Smooth muscle cell (in vitro differentiated cells): Measurements from ENCODE around the gene PAPPA2. TPM values are rescaled to one million over a fixed set of nuclear protein-coding genes. Genes with fewer than 3 reads are reported as not detected.

Experiments
- DNase-seq: peaks from one replicate; lab custom pipeline; 2025; ENCODE audit not compliant: unreplicated experiment; lab: John Stamatoyannopoulos, UW
- H2AFZ ChIP-seq: fragments of 200-600 bp; sonication (generic); 2 replicates; pipeline ENCODE4 v1.6.0; 2016; ENCODE audit warnings: antibody characterized with exemption, low read depth, mild to moderate bottlenecking
- H3F3A ChIP-seq: fragments of 200-600 bp; sonication (generic); 2 replicates; pipeline ENCODE4 v1.6.0; 2017; ENCODE audit warnings: antibody characterized with exemption, low read depth
- H3K27ac ChIP-seq: fragments of 200-600 bp; sonication (generic); 2 replicates; pipeline ENCODE4 v1.5.1; 2016; ENCODE audit warnings: low read depth, mild to moderate bottlenecking
- H3K27me3 ChIP-seq: fragments of 200-600 bp; sonication (generic); 2 replicates; pipeline ENCODE4 v1.6.1; 2016; ENCODE audit warnings: low read depth, mild to moderate bottlenecking
- H3K36me3 ChIP-seq: fragments of 200-600 bp; sonication (generic); 2 replicates; pipeline ENCODE4 v1.5.1; 2016; ENCODE audit warnings: low read depth
- H3K4me1 ChIP-seq: fragments of 200-600 bp; sonication (generic); 2 replicates; pipeline ENCODE4 v1.5.1; 2016; ENCODE audit warnings: low read depth
- H3K4me2 ChIP-seq: fragments of 200-600 bp; sonication (generic); 2 replicates; pipeline ENCODE4 v1.6.0; 2016; ENCODE audit warnings: mild to moderate bottlenecking
- H3K4me3 ChIP-seq: fragments of 200-600 bp; sonication (generic); 2 replicates; pipeline ENCODE4 v1.5.1; 2016; ENCODE audit warnings: mild to moderate bottlenecking
- H3K79me2 ChIP-seq: fragments of 200-600 bp; sonication (generic); 2 replicates; pipeline ENCODE4 v1.6.0; 2016; ENCODE audit warnings: low read depth, mild to moderate bottlenecking
- H3K9ac ChIP-seq: fragments of 200-600 bp; sonication (generic); 2 replicates; pipeline ENCODE4 v1.6.0; 2016; ENCODE audit warnings: low read depth
- H3K9me3 ChIP-seq: fragments of 200-600 bp; sonication (generic); replicated peaks from 2 replicates; pipeline ENCODE4 v1.5.1; 2016; ENCODE audit warnings: low read depth
- H4K20me1 ChIP-seq: fragments of 200-600 bp; sonication (generic); 2 replicates; pipeline ENCODE4 v1.6.0; 2016; ENCODE audit warnings: low read depth
- CTCF ChIP-seq: fragments of 200-600 bp; sonication (generic); IDR thresholded peaks from 2 replicates; pipeline ENCODE4 v1.5.1; 2017; ENCODE audit warnings: borderline replicate concordance, mild to moderate bottlenecking, antibody characterized with exemption; ENCODE audit not compliant: insufficient read depth, poor library complexity, severe bottlenecking
- WGBS: methylation state at CpG from one replicate; pipeline ENCODE4 v1.1.7; 2016; ENCODE audit warnings: low lambda C conversion rate; 5-methylcytosine and 5-hydroxymethylcytosine counted together
- polyA plus RNA-seq: library from polyadenylated mRNA; unstranded; fragments of >200 nt; fragmentation: Nextera tagmentation; extraction: Ambion mirVana; gene quantifications from 2 replicates; pipeline ENCODE4 v1.2.1, GENCODE V29; 2016
- total RNA-seq: library from RNA; depleted of rRNA; stranded (reverse); fragments of >200 nt; gene quantifications from 2 replicates; pipeline ENCODE4 v1.2.3, GENCODE V29; 2014

Gene PAPPA2
- total and polyA plus RNA-seq, 2 experiments from 2014 or later: 0.03 to 0.27 TPM

GRCh38 chr1:176434234-176434633, 28.7 kb upstream of the PAPPA2 start:
- no peaks in the 10 kb centered on the region for H4K20me1 ChIP-seq
- no peak for TF ChIP-seq CTCF
- no peaks in the 10 kb centered on the region for H3K36me3 ChIP-seq
- 73% methylated on average over 2 of the region's 2 CpGs for WGBS
- H3K27ac ChIP-seq: no peak overlapping the region
- H3K4me1 ChIP-seq: no peaks in the 10 kb centered on the region
- H3K79me2 ChIP-seq: no peaks in the 10 kb centered on the region
- H2AFZ ChIP-seq: no peak overlapping the region
- no peaks in the 10 kb centered on the region for H3F3A ChIP-seq
- no peaks in the 10 kb centered on the region for H3K9me3 ChIP-seq
- H3K27me3 ChIP-seq: no peaks in the 10 kb centered on the region
- no peak overlapping the region for H3K4me2 ChIP-seq
- H3K4me3 ChIP-seq: no peak overlapping the region
- H3K9ac ChIP-seq: no peak overlapping the region
- no peak for DNase-seq

GRCh38 chr1:176436251-176436650, 26.7 kb upstream of the PAPPA2 start:
- no peaks in the 10 kb centered on the region for H3K27me3 ChIP-seq
- no peaks in the 10 kb centered on the region for H3K79me2 ChIP-seq
- no peaks in the 10 kb centered on the region for H3F3A ChIP-seq
- no peak overlapping the region for H3K9ac ChIP-seq
- no peaks in the 10 kb centered on the region for H3K9me3 ChIP-seq
- H3K4me3 ChIP-seq: no peak overlapping the region
- DNase-seq: no peak
- no peak overlapping the region for H2AFZ ChIP-seq
- no peaks in the 10 kb centered on the region for H3K4me1 ChIP-seq
- no peak overlapping the region for H3K4me2 ChIP-seq
- H4K20me1 ChIP-seq: no peaks in the 10 kb centered on the region
- TF ChIP-seq CTCF: no peak
- H3K27ac ChIP-seq: no peak overlapping the region
- no peaks in the 10 kb centered on the region for H3K36me3 ChIP-seq

GRCh38 chr1:176440176-176440575, 22.8 kb upstream of the PAPPA2 start:
- 85% methylated on average over 2 of the region's 2 CpGs for WGBS

More at GRCh38 chr1:176440176-176440575, 22.8 kb upstream of the PAPPA2 start:
- no peak overlapping the region for H3K4me2 ChIP-seq
- H3K27me3 ChIP-seq: no peaks in the 10 kb centered on the region
- no peaks in the 10 kb centered on the region for H3K9me3 ChIP-seq
- H3K79me2 ChIP-seq: no peaks in the 10 kb centered on the region
- no peak overlapping the region for H3K4me3 ChIP-seq
- H3K27ac ChIP-seq: no peak overlapping the region
- H3K4me1 ChIP-seq: no peaks in the 10 kb centered on the region
- H3K36me3 ChIP-seq: no peaks in the 10 kb centered on the region
- TF ChIP-seq CTCF: no peak
- no peak overlapping the region for H2AFZ ChIP-seq
- no peak for DNase-seq
- no peak overlapping the region for H3K9ac ChIP-seq
- H3F3A ChIP-seq: no peaks in the 10 kb centered on the region
- H4K20me1 ChIP-seq: no peaks in the 10 kb centered on the region
